Smooth muscle cell (in vitro differentiated cells): ENCODE results near the gene CACNA1B. TPM values are rescaled to one million over a fixed set of nuclear protein-coding genes. Genes with fewer than 3 reads are reported as not detected.

Experiments
- DNase-seq: peaks from one replicate; lab custom pipeline; 2025; ENCODE audit not compliant: unreplicated experiment; lab: John Stamatoyannopoulos, UW
- H2AFZ ChIP-seq: fragments of 200-600 bp; sonication (generic); 2 replicates; pipeline ENCODE4 v1.6.0; 2016; ENCODE audit warnings: antibody characterized with exemption, low read depth, mild to moderate bottlenecking
- H3F3A ChIP-seq: fragments of 200-600 bp; sonication (generic); 2 replicates; pipeline ENCODE4 v1.6.0; 2017; ENCODE audit warnings: antibody characterized with exemption, low read depth
- H3K27ac ChIP-seq: fragments of 200-600 bp; sonication (generic); 2 replicates; pipeline ENCODE4 v1.5.1; 2016; ENCODE audit warnings: low read depth, mild to moderate bottlenecking
- H3K27me3 ChIP-seq: fragments of 200-600 bp; sonication (generic); 2 replicates; pipeline ENCODE4 v1.6.1; 2016; ENCODE audit warnings: low read depth, mild to moderate bottlenecking
- H3K36me3 ChIP-seq: fragments of 200-600 bp; sonication (generic); 2 replicates; pipeline ENCODE4 v1.5.1; 2016; ENCODE audit warnings: low read depth
- H3K4me1 ChIP-seq: fragments of 200-600 bp; sonication (generic); 2 replicates; pipeline ENCODE4 v1.5.1; 2016; ENCODE audit warnings: low read depth
- H3K4me2 ChIP-seq: fragments of 200-600 bp; sonication (generic); 2 replicates; pipeline ENCODE4 v1.6.0; 2016; ENCODE audit warnings: mild to moderate bottlenecking
- H3K4me3 ChIP-seq: fragments of 200-600 bp; sonication (generic); 2 replicates; pipeline ENCODE4 v1.5.1; 2016; ENCODE audit warnings: mild to moderate bottlenecking
- H3K79me2 ChIP-seq: fragments of 200-600 bp; sonication (generic); 2 replicates; pipeline ENCODE4 v1.6.0; 2016; ENCODE audit warnings: low read depth, mild to moderate bottlenecking
- H3K9ac ChIP-seq: fragments of 200-600 bp; sonication (generic); 2 replicates; pipeline ENCODE4 v1.6.0; 2016; ENCODE audit warnings: low read depth
- H3K9me3 ChIP-seq: fragments of 200-600 bp; sonication (generic); replicated peaks from 2 replicates; pipeline ENCODE4 v1.5.1; 2016; ENCODE audit warnings: low read depth
- H4K20me1 ChIP-seq: fragments of 200-600 bp; sonication (generic); 2 replicates; pipeline ENCODE4 v1.6.0; 2016; ENCODE audit warnings: low read depth
- CTCF ChIP-seq: fragments of 200-600 bp; sonication (generic); IDR thresholded peaks from 2 replicates; pipeline ENCODE4 v1.5.1; 2017; ENCODE audit warnings: borderline replicate concordance, mild to moderate bottlenecking, antibody characterized with exemption; ENCODE audit not compliant: insufficient read depth, poor library complexity, severe bottlenecking
- WGBS: methylation state at CpG from one replicate; pipeline ENCODE4 v1.1.7; 2016; ENCODE audit warnings: low lambda C conversion rate; 5-methylcytosine and 5-hydroxymethylcytosine counted together
- polyA plus RNA-seq: library from polyadenylated mRNA; unstranded; fragments of >200 nt; fragmentation: Nextera tagmentation; extraction: Ambion mirVana; gene quantifications from 2 replicates; pipeline ENCODE4 v1.2.1, GENCODE V29; 2016
- total RNA-seq: library from RNA; depleted of rRNA; stranded (reverse); fragments of >200 nt; gene quantifications from 2 replicates; pipeline ENCODE4 v1.2.3, GENCODE V29; 2014

Gene CACNA1B
- total and polyA plus RNA-seq, 2 experiments from 2014 or later, result 0.09 to 0.23 TPM

GRCh38 chr9:138057726-138058125 lies 180.1 kb downstream of the CACNA1B start:
- no peak for DNase-seq
- Histone ChIP-seq H3F3A (no peaks in the 10 kb centered on the region), H2AFZ (no peak overlapping the region), H3K4me1 (no peaks in the 10 kb centered on the region), H3K4me2 (no peak overlapping the region), H3K27ac (no peak overlapping the region), H3K4me3 (no peak overlapping the region), H3K79me2 (no peaks in the 10 kb centered on the region), H4K20me1 (no peaks in the 10 kb centered on the region), H3K27me3 (no peaks in the 10 kb centered on the region), H3K9ac (no peak overlapping the region), H3K9me3 (no peaks in the 10 kb centered on the region), H3K36me3 (no peaks in the 10 kb centered on the region)
- 92% methylated on average over 8 of the region's 8 CpGs for WGBS
- TF ChIP-seq CTCF, result no peak

GRCh38 chr9:138058181-138058580 lies 180.6 kb downstream of the CACNA1B start:
- Histone ChIP-seq H3K27ac (no peak overlapping the region), H3K4me1 (no peaks in the 10 kb centered on the region), H2AFZ (no peak overlapping the region), H3K9me3 (no peaks in the 10 kb centered on the region), H3F3A (no peaks in the 10 kb centered on the region), H3K27me3 (no peaks in the 10 kb centered on the region), H3K9ac (no peak overlapping the region), H3K4me3 (no peak overlapping the region), H3K4me2 (no peak overlapping the region), H4K20me1 (no peaks in the 10 kb centered on the region), H3K79me2 (no peaks in the 10 kb centered on the region), H3K36me3 (no peaks in the 10 kb centered on the region)
- no peak for DNase-seq
- TF ChIP-seq CTCF, result no peak
- WGBS, result 95% methylated on average over 9 of the region's 9 CpGs

GRCh38 chr9:138059196-138059595 lies 181.6 kb downstream of the CACNA1B start:
- Histone ChIP-seq H3K9me3 (no peaks in the 10 kb centered on the region), H3K79me2 (no peaks in the 10 kb centered on the region), H3K4me1 (no peaks in the 10 kb centered on the region), H4K20me1 (no peaks in the 10 kb centered on the region), H3K27ac (no peak overlapping the region), H3K4me2 (no peak overlapping the region), H3K27me3 (no peaks in the 10 kb centered on the region), H3K36me3 (no peaks in the 10 kb centered on the region), H3F3A (no peaks in the 10 kb centered on the region), H3K4me3 (no peak overlapping the region), H3K9ac (no peak overlapping the region), H2AFZ (no peak overlapping the region)
- no peak for DNase-seq
- no peak for TF ChIP-seq CTCF
- WGBS, result 87% methylated on average over 3 of the region's 3 CpGs

- H3K9ac ChIP-seq, result no peak overlapping the region
- DNase-seq, result no peak
- no peak overlapping the region for H2AFZ ChIP-seq
- no peak overlapping the region for H3K4me2 ChIP-seq
- no peak overlapping the region for H3K4me3 ChIP-seq
- TF ChIP-seq CTCF, result no peak
- no peaks in the 10 kb centered on the region for H3K27me3 ChIP-seq
- 91% methylated on average over 8 of the region's 8 CpGs for WGBS
- no peak overlapping the region for H3K27ac ChIP-seq
- no peaks in the 10 kb centered on the region for H4K20me1 ChIP-seq
- H3K36me3 ChIP-seq, result no peaks in the 10 kb centered on the region
- H3F3A ChIP-seq, result no peaks in the 10 kb centered on the region
- H3K9me3 ChIP-seq, result no peaks in the 10 kb centered on the region
- no peaks in the 10 kb centered on the region for H3K4me1 ChIP-seq
- no peaks in the 10 kb centered on the region for H3K79me2 ChIP-seq
These were observed 182.8 kb downstream of the CACNA1B start for GRCh38 chr9:138060365-138060764.
